NCI-H460 (cell line): ENCODE data around the gene DISP3. TPM values are rescaled to one million over a fixed set of nuclear protein-coding genes. Genes with fewer than 3 reads are reported as not detected.

Experiments
- DNase-seq: peaks from one replicate; pipeline ENCODE4 v3.0.0-alpha.2; 2016; ENCODE audit warnings: low read depth; ENCODE audit errors: extremely low read depth
- total RNA-seq: library from RNA; depleted of rRNA; stranded (reverse); fragments of >200 nt; shearing (Covaris generic); gene quantifications from 2 replicates; pipeline ENCODE4 v1.2.3, GENCODE V29; 2014

Gene DISP3
- total RNA-seq, 1 experiment from 2014 or later: 0.07 TPM

- DNase-seq: no peak
Observed at GRCh38 chr1:11513681-11514080, 34.7 kb downstream of the DISP3 start.

GRCh38 chr1:11514366-11514765 is 35.4 kb downstream of the DISP3 start:
- no peak for DNase-seq

GRCh38 chr1:11515368-11516300 is 36.7 kb downstream of the DISP3 start:
- no peak for DNase-seq

- no peak for DNase-seq
Observed at GRCh38 chr1:11516961-11517635, 38.1 kb downstream of the DISP3 start.

GRCh38 chr1:11518016-11518701 is 39.2 kb downstream of the DISP3 start:
- no peak for DNase-seq

GRCh38 chr1:11518791-11519628 is 40.1 kb downstream of the DISP3 start:
- no peak for DNase-seq

GRCh38 chr1:11519629-11520031 is 40.7 kb downstream of the DISP3 start:
- DNase-seq: no peak

GRCh38 chr1:11520531-11521233 is 41.7 kb downstream of the DISP3 start:
- no peak for DNase-seq

GRCh38 chr1:11521582-11522399 is 42.8 kb downstream of the DISP3 start:
- DNase-seq: no peak

GRCh38 chr1:11522400-11523235 is 43.7 kb downstream of the DISP3 start:
- DNase-seq: no peak

GRCh38 chr1:11523261-11523660 is 44.3 kb downstream of the DISP3 start:
- DNase-seq: no peak

GRCh38 chr1:11523746-11524464 is 45.0 kb downstream of the DISP3 start:
- no peak for DNase-seq

GRCh38 chr1:11524465-11525150 is 45.7 kb downstream of the DISP3 start:
- DNase-seq: no peak

GRCh38 chr1:11525151-11525505 is 46.2 kb downstream of the DISP3 start:
- no peak for DNase-seq

- no peak for DNase-seq
Observed at GRCh38 chr1:11525516-11525915, 46.6 kb downstream of the DISP3 start.

- no peak for DNase-seq
Observed at GRCh38 chr1:11526071-11526895, 47.3 kb downstream of the DISP3 start.
